Measurements from ENCODE around the gene SPOCD1.

Gene SPOCD1

DNA sequence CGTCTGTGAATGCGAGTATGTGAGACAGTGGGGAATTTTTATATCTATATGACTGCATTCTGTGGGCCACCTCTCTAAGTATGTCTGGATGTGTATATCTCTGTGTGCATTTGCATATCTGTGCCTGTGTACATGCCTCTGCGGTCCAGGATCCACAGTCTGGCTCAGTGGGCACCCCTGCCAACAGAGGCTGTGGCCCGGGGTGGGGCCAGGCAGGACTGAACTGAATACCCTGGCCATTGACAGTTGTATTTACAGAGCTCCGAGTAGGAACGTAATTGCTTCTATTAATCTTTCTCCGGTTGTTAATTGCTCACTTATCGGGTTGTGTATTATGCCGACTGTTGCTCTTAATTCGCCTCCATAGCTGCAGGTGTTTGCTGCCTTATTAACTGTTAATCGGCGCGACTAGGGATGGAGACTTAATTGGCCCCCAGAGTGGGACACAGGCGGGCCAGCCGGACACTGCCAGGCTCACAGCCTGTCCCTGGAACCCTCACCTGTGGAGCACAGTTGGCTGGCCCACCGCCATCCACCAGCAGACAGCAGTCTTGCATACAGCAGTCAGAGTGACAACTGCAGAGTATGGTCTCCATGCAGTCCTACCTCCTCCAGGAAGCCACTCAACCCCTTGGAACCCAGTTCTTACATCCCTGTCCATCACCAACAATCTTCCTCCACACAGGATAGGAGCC lies 29.3 kb downstream of the SPOCD1 start:
- DNase-seq = peak; percentile 31

DNA sequence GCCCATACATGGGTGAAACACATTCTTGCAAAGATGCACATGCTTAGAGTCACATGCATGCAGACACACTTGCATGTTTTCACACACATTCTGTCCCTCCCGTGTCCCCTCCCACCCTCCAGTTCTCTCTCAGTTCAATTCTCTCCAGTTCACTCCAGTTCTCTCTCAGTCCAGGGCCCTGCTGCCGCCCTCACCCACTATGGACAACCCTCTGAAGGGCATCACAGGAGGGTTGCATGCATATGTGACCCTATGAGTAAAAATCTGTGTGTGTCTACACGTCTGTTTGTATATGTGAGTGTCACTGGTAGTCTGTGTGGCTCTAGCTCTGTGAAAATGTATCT lies 29.9 kb downstream of the SPOCD1 start:
- DNase-seq = no peak

DNA sequence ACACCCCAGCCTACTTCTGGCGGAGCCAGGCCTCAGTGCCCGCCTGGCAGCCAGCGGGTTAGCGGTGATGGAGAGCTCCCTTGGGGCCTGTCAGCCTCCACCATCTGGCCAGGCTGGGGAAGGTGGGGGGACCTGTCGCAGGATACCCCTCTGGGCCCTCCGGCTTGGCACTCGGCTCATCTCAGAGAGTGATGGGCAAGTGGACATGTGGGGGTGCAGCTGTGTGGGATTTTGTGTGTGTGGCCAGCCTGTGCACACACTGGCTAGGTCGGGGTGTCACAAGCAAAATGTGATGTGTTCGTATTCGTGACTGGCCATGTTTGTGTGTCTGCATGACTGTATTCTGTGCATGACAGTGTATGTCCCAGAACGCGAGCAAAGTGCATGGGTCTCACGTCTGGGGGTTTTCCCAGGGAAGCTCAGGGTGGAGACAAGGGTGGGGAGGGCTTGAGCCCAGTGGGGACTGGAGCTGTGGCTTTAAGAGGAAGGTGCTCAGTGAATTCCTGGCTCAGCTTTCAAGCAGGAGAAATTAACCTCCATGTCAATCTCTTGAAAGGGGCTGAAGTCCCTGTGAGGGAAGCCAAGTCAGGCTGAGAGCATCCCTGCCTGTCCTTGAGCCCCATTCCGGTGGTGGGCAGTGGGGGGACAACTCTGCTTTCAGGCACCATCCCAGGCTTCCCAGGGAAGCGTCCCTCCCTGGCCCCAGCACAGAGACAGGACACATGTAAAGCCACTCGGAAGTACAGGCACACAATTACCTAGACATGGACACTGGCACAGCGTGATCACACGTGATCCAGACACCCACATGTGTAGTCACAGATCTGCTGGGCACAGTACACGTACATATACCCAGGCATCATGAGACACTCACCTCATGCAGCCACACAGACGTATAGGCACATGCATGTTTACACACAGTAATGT lies 30.5 kb downstream of the SPOCD1 start:
- DNase-seq = peak; percentile 59

DNA sequence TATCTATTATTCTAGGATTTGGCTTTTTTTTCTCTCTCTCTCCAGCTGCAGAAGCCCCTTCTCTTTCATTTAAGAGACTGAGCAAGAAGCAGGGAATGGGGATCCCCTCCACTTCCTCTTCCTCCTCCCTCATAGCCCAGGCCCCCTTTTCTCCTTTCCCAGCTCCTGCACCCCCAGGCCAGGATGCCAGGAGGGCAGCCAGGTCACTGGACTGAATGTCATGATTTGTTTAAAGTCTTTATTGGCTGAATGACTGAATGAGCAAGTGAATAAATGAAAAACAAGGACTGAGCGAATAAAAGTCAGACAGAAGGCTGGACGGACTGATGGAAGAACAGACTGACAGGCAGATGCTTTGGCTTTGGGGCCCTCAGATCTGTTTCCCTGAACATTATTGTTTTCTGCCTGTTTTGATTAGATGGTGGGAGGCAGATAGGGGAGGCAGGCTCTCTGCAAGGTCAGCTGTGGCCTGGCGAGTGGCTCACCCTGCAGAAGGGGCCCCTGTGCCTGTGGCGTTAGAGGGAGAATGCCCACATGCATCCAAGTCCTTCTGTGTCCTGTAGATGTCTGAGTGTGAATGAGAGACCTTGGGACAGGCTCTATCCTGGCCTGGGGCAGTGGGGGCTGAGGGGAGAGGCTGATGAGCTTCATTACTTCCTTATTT lies 31.3 kb downstream of the SPOCD1 start:
- no peak for DNase-seq

DNA sequence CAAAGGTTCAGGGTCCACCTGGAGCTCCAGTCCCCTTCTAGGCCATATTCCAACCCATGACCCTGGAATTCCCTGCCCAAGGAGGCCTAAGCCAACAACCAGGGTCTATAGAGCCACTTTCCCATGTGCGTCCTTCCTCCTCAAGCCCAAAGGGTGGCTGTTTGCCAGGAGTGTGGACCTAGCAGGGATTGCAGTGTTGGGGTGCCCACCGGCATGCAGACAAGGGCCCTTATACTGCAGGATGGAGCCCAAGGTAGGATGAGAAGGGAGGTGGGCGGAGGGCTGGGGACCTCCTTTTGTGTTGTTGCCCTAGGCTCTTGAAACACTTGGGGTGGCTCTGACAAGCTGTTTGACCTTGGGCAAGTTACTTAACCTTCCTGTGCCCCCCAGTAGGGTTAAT lies 32.0 kb downstream of the SPOCD1 start:
- no peak for DNase-seq

DNA sequence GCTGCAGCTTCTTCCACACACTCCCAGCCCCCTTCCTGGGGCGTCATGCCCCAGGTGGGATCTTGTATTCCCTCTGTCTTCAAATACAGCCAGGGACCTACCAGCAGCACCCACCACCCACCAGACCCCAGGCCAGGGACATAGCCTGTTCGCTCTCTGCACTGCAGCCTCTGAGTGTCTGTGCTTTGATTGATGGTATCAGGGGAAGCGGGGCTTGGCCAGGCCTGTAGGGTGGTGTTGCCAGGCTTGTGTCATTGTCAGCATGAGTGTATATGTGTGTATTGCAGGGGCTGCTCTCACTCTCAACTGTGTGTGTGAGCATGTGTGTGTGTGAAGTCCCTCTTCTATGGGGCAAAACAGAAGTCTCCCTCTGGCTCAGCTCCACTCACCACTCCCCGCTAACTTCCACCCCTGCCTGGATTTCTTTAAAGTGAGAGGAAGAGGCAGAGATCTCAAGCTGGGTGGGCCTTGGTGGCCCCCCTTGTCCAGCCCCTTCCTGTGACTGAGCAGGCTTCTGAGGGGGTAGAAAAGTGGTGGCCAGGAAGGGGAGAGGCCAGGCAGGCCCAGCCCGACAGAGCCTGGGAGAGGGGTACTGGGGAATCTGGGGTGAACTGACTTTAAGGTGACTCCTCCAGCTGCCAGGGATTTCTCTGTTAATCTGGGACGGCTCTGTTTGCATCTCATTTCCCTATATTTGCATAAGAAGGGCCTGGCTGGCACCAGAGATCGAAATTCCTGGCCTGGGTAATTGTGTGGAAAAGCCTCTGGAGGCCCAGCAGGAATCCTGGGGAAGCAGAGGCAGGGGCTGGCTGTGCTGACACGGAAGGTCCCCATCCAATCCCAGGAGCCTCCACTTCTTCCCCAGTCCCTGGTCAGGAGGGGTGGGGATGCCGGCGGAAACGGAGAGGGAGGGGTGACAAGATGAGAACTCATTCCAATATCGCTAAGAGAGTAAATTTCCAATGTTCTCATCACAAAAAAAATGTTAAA lies 33.1 kb downstream of the SPOCD1 start:
- DNase-seq = no peak

DNA sequence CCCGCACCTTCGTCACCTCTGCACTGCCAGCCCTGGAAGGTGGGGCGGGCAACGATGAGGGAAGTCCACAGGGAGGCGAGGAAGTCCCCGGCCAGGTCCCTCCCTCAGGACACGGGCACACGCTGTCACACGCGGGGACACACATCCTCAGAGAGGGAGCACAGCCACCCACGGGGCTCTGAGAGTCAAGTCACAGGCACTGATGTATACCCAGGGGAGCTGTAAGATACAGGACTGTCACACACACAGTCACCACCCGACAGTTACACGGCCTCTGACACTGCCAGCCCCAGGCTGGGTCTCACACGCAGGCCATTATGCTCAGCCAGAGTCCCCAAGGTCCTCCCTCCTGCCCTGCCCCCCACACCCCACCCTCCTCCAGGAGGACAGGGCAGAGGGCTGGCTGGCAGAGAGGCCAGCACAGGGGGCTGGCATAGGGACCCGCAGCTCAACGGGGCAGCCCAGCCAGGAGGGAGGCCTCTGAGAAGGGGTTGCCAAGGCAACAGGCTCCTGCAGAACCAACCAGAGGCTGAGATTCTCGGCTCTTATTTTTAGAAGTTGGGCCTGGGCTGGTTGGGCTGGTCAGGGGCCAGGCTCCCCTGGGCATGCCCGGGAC lies 34.0 kb downstream of the SPOCD1 start:
- no peak for DNase-seq

DNA sequence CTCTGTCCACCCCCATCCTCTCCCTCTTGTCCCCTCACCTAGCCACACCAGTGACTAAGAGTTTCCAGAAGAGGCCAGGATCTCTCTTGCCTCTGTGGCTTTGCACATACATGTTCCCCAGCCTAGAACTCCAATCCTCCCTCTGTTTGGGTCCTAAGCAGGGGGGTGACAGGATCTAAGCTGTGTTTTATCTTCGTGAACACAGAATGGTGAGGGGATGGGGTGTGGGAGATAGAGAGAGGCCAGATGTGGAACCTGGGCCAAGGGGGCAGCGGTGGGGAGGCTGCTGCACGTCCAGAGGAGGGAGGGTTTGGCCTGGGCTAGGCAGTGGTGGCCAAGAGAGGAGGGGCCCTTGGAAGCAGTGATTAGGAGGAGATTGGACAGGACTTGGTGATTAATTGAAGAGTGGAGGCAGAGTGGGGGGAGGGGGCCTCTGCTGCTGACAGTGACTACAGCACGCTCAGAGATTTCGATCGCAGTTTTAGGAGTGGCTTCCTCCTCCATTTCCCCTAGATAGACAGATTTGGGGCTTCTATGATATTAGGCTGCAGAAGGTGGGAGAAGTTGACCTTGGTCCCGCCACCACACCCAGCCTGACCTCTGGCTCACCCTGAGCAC lies 34.6 kb downstream of the SPOCD1 start:
- DNase-seq = no peak

DNA sequence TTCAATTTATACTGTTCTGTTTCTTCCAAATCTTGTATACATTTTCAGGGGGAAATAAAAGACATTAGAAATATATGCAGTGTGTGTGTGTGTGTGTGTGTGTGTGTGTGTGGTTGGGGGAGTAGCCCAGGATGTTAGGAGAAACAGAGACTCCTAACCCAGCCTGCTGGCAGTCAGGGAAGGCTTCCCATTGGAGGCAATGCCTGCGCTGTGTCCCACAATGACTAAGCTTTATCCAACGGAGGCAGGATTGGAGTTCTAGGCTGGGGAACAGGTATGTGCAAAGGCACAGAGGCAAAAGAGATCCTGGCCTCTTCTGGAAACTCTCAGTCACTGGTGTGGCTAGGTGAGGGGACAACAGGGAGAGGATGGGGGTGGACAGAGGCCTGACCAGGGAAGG lies 35.2 kb downstream of the SPOCD1 start:
- DNase-seq = no peak

DNA sequence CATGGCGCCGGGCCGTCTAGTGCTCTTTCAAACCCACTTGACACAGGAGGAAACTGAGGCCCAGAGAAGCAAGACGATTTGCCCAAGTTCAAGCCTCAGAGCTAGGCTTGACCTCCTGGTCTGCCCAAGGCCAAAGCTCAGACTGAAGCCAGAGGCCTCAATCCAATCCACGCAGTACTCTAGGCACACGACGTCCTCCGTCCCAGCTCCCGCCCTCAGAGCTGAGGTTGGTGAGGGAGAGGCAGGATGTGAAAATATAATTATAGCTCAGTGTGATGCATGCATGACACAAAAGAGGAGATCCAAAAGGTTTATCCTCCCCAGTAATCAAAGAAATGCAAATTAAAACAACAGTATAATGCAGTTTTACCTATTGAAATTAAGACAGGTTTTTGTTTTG lies 36.1 kb downstream of the SPOCD1 start:
- no peak for DNase-seq

DNA sequence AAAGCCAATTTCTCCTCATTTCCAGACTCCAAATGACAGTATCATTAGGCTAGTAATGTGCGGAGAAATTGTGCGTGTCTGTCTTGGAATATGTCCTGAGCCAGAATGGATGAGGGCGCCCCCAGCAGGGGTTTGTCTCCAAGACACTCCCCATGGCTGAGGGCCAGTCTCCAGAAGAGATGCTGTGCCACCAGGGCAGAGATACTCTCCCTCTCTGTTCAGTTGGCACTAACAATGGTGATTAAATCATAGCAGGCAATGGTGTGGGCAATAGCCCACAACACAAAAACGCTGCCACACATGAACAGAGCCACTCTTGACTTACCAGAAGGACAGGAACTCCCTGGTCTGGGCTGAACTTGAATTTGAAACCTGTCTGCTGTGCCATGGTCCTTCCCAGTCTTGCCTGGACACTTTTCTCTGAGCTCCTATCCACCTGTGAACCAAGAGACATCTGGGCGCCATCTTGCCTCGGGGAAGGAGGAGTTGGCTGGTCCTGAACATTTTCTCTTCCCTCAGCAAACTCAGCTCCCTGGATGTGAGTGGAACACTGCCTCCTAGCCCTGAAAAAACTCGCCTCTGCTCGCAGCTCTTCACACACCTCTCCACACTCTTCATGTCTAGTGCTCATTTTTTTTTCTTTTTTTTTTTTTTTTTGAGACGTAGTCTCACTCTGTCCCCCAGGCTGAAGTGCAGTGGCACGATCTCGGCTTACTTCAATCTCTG lies 36.9 kb downstream of the SPOCD1 start:
- no peak for DNase-seq

DNA sequence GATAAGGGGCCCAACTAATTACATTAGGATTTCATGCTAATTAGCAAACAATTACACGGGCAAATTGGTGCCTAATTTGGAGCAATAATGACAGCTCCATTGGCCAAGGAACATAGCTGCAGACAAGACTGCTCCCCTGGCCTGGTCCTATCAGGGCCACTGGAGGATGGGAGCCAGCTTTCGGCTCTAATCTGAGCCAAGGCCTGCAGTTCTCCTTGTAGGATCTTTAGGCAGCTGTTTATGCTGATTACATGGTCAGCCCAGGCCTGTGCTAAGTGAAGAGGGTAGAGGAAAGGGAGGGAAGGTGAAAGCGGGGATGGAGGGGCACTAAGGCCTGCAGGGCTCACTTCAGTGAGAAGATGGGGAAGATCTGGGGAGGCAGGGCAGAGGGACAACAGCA lies 39.3 kb downstream of the SPOCD1 start:
- no peak for DNase-seq

DNA sequence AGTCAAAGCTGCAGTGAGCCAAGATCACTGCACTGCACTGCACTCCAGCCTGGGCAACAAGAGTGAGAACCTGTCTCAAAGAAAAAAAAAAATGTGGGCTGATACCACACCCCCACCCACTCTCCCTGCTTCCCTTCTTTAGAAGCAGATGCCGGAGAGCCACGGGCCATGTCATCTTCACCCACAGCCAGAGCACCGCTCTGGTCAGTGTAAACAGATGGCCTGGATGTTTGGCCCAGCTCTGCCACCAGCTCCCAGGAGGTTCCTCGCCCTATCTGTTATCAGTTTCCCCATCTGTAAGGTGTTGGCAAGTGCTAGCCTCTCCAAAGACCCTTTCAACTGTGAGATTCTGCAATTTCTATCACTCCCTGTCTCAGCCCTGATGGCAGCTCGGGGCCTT lies 39.8 kb downstream of the SPOCD1 start:
- DNase-seq = no peak

DNA sequence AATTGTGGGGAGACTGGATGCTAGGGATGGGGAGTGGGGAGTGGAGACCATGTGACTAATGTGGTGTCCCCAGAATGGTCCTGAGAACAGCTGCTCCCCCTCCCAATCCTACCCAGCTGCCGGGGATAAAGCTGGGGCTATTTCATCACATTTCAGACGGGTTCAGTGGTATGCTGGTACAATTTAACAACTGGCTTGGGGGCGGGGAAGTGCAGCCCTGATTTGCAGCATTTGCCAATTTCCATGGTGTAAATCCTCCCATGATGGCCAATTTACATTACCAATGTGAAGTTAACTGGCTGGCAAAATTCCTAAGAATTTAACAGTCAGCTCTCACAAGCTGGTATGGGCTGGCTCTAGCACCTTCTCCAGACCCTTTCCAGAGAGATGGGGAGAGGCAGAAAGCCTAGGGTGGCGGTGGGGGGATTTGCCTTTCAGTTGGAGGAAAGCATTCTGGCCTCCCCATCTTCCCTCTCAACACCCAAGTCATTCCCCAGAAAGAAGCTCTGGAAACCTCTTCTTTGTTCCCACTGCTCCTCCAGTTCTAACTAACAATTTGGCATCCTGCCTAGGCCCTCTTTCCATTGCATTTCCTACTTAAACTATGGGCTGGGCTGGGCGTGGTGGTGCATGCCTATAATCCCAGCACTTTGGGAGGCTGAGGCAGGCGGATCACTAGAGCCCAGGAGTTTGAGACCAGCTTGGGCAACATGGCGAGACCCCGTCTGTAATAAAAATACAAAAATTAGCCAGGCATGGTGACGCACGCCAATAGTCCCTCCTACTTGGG lies 40.4 kb downstream of the SPOCD1 start:
- no peak for DNase-seq

DNA sequence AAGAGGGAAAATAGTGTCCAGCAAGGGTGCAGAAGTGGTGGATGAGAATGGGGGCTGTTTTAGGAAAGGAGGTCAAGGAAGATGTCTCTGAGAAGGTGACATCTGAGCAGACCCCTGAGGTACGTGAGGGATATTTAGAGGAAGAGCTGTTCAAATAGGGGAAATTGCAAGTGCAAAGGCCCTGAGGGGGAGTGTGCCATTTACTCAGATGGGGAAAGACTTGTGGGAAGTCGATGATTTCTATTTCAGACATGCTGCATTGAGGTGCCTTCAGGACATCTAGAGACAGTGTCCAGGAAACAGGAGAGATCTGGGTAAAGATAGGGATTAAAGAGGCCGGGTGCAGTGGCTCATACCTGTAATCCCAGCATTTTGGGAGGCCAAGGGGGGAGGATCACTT lies 41.3 kb downstream of the SPOCD1 start:
- no peak for DNase-seq

DNA sequence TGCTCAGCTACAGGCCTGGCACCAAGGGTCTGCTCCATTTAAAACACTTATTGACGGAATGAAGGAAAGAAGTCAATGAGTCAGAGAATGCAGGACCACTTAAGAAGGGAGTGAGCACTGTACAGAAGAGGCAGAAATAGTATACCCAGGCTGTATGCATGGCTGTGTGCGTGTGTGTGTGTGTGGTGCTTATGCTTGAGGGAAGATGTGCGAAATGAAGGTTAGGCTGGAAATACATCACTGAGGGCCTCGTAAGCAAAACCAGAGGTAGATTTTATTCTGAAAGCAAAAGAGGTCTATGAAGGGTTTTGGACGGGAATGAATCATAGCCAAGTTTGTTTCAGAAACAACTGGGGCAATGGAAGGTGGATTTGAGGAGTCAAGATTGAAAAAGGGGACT lies 42.0 kb downstream of the SPOCD1 start:
- DNase-seq = no peak

DNA sequence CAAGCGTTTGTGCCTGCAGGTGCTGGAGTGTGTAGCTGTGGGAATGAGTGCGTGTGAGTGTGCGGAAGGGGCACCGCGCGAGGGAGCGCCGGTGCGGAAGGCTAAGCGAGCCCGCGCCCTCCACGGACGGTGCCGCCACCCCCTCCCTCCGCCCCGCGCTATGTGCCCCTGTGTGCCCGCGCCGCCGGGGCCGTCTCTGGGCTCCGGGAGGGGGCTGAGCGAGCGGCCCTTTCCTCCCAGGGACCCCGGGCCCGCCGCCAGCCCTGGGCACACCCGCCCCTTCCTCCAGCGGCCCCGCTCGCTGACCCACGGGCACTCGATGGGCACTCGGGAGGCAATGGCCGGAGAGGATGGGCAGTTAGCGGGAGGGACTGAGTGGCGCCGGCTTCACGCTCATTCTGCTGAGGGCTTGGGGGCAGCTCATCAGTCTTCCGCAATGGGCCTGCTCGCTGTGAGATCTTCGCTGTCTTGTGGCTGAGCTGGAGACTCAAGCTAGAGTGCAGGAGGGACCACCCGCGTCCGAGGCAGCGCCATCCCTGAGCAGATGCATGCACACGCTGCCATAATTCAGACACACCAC lies 43.1 kb downstream of the SPOCD1 start:
- no peak for DNase-seq

DNA sequence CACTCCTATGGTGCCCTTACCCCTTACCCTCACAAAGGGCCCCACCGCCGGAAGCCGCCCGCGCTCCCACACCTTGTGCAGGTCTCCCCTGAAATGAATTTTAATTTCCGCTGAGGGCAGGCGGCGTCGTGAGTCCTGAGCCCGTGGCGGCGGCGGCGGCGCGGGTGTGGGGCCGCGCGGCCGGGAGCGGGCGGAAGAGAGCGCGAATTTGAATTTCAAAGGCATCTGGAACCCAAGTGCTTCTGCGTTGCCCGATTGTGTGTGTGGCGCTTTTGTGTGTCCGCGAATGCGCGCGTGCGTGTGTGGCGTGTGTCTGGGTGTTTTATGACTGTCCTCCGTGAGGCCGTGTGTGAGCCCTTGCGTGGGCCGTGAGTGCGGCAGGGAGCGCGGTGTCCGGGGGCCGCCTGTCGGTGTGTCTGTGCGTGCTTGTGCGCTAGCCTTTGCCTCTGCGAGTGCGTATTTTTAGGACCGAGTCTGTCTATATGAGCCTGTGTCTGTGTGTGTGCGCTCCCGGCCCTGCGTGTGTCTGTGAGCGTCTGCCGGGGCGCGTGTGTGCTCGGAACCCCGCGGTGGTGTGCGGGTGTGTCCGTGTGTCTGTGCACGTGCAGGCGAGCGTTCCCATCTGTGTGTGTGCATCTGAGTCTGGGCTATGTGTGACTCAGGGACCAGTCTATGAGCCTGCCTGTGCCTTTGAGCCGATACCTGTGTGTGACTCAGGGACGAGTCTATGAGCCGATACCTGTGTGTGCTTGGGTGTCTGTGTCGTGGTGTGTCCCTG lies 43.7 kb downstream of the SPOCD1 start:
- DNase-seq = no peak
